ENCODE data around the gene KLHL17. TPM values are rescaled to one million over a fixed set of nuclear protein-coding genes. Genes with fewer than 3 reads are reported as not detected.

KLHL17 gene
- polyA plus RNA-seq, 1 donor, result 9.0 TPM

- DNase-seq, result no peak
Measured at GRCh38 chr1:950881-951280, 9.5 kb upstream of the KLHL17 start.

GRCh38 chr1:951364-951763 is 9.0 kb upstream of the KLHL17 start:
- no peak for DNase-seq

GRCh38 chr1:952201-952600 is 8.2 kb upstream of the KLHL17 start:
- no peak for DNase-seq

GRCh38 chr1:952603-953002 is 7.8 kb upstream of the KLHL17 start:
- DNase-seq, result no peak

DNA sequence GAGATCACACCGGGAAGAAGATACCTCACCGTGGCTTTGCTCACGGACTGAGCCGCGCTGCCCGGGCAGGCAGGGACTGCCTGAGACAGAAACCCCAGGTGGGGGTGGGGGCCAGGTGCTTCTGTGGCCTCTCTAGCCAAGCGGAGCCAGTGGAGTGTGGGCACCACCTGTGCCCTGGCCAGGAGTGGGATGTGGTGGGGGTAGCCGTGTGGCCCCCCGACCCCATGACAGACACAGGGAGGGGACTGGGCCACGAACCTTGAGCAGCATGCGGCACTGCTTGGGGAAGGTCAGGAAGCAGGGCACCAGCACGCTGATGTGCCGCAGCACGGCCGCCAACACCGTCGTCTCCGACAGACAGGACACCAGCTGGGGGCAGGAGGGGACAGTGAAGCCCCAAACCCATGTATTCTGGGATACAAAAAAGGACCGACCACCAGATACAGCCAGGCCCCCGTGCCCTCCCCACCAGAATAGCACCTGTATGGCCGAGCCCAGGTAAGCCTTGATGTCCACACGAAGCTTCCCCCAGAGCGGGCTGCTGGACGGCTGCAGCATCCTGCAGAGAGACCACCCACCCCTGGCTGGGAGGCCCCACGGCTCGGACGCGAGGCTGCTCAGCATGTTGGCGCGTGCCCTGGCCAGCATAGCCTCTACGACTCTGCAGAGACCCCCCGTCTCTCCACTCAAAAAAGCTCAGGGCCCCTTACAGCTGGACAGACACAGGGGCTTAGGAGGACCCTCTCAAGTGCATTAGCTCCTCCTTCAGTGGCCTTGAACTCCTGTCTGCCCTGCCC is 6.7 kb upstream of the KLHL17 start:
- DNase-seq, result no peak

DNA sequence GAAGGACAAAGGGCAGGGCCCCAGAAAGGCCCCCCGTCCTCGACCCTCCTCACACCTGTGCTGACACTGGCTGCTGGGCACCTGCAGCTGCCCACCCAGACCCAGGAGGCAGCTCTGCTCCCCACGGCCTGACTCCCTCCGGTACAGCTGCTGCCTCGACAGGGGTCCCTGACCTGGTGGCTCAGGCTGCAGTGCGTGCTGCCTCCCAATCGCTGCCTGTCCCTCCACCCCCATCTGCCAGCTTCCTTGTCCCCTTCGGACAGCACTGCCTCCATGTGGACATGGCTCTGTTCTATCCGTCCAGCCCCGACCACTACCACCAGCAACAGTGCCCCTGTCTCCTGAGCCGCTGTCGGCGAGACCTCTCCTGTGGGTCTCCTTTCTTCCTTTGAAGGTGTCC is 5.5 kb upstream of the KLHL17 start:
- DNase-seq, result no peak

GRCh38 chr1:955474-955873 is 4.9 kb upstream of the KLHL17 start:
- DNase-seq, result no peak

- no peak for DNase-seq
Measured at GRCh38 chr1:956636-957035, 3.7 kb upstream of the KLHL17 start.

GRCh38 chr1:958823-959730 is 1.3 kb upstream of the KLHL17 start, which contains the start of gene NOC2L:
Gene NOC2L (minus strand): TSS chr1:959256. CDS start chr1:959240, 16 bp downstream.
- DNase-seq, result peak; percentile 89

DNA sequence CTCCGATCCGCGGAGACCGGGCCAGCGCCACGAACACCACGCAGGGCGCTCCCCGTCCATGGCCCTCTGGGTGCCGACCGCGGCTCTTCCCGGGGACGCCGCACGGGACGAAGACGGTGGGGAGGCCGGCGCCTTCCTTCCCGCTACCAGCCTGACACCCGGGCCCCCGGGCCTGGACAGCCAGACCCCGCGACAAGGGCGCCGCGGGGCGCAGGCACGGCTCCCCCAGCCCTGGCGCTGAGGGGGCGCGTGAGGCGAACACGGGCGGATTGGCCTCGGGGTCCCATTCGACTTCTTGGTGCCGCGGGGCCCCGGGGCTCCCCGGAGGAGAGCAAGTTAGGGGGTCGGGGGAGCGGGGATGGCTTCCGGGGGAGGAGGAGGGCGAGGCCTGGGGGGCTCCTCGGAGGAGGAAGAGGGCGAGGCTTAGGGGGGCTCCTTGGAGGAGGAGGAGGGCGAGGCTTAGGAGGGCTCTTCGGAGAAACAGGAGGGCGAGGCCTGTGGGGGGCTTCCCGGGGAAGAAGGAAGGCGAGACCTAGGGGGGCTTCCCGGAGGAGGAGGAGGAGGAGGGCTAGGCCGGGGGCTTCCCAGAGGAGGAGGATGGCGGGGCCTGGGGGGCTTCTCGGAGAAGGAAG is 537 bp upstream of the KLHL17 start:
- no peak for DNase-seq

- DNase-seq, result no peak
Measured at GRCh38 chr1:961132-961669, 817 bp downstream of the KLHL17 start.

- DNase-seq, result no peak
Measured at GRCh38 chr1:962381-963300, 2.3 kb downstream of the KLHL17 start.

- DNase-seq, result no peak
Measured at GRCh38 chr1:963301-963651, 2.9 kb downstream of the KLHL17 start.

DNA sequence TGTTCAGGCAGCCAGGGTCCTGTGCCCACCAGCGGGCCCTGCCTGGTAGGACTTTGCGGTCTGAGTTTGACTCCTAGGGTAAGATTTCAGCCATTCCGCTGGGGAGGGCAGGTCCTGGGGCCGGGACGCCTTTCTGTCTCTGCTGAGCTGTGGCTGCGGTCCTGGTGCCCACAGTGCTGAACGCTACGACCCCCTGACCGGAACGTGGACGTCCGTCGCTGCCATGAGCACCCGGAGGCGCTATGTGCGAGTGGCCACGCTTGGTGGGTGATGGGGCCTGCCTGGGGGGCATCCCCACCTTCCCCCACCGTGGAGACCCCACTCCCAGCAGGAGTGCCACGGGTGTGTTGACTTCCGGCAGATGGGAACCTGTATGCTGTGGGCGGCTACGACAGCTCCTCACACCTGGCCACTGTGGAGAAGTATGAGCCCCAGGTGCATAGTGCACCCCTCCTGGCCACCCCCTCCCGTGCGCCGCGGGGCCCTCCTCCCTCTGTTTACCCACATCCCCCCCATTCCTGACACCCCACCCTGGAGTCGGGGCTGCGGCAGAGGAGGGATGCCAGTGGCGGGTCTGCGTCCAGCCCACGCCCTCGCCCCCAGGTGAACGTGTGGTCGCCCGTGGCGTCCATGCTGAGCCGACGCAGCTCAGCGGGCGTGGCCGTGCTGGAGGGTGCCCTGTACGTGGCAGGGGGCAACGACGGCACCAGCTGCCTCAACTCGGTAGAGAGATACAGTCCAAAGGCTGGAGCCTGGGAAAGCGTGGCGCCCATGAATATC is 3.6 kb downstream of the KLHL17 start:
- DNase-seq, result no peak

DNA sequence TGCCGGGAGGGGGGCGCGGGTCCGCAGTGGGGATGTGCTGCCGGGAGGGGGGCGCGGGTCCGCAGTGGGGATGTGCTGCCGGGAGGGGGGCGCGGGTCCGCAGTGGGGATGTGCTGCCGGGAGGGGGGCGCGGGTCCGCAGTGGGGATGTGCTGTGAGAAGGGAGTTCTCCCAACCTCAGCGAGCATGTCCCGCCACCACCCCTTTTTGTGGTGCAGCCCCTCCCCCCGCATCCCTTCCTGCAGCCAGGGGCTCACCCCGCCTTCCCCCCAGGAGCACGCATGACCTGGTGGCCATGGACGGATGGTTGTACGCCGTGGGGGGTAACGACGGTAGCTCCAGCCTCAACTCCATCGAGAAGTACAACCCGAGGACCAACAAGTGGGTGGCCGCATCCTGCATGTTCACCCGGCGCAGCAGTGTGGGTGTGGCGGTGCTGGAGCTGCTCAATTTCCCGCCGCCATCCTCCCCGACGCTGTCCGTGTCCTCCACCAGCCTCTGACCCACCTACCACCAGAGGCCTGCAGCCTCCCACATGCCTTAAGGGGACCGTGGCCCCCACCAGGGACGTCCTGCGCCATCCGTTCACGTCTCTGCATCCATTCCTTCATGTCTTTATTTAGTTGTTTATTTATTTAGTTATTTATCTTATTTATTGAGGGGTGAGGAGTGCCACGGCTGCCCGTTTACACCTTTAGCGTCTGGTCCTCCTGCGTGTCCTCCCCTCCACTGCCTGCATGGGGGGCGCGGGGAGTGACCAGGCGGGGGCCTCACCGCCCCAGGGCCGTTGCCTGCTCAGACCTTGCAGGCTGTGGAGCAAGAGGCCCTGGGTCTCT is 4.5 kb downstream of the KLHL17 start:
- DNase-seq, result no peak

DNA sequence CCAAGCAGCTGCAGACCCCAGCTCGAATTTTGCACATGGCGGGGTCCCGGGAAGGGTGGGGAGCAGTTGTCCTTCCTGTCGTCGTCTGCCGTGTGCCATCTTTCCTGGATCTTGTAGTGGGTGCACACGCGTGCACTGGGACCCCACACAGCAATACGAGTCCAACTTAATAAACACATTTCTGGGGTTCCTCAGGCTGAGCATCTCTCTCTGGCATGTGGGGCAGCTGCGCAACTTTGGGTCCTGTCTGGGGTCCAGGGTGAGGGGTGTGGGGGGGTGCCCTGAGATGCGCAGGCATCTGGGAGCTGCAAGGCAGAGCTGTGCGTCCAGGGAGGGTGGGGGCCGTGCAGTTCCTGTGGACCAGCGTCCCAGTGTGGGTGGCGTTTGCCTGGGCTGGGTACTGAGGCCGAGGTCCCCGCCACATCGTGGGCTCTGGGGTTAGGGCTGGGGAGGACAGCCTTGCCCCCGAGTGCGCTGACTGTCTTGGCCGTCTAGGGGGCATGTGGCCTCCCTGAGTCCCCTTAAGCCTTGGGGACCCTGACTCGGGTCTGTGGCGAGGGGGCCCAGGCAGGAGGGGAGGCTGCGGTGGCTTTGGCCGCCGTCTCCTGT is 5.2 kb downstream of the KLHL17 start:
- no peak for DNase-seq

- no peak for DNase-seq
Measured at GRCh38 chr1:966135-966703, 5.8 kb downstream of the KLHL17 start, which contains the start of gene PLEKHN1. Gene PLEKHN1 (plus strand): TSS chr1:966482. CDS start chr1:966532, 50 bp downstream.

DNA sequence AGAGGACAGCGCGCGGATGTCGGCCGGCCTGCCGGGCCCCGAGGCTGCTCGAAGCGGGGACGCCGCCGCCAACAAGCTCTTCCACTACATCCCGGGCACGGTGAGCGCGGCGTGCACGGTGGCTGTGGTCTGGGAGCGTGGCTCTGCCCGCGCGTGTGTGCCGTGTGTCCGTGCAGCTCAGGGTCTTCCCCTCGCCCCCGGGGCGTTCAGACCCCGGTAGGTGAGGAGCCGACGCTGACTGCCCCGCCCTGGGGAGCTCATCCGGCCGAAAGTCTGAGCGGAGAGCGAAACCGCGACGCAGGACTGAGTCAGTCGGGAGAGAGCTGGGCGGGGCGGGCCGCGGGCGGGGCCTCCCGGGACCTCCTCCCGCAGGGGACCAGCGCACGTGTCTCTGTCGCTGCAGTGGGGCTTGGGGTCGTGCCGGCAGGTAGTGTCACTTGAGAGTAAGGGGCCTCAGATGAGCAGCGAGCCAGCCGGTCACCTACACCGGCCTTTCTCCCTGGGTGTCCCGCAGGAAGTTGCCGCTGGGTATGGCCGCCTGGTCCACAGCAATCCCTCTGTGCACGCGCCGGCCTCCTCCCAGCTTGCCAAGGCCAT is 6.4 kb downstream of the KLHL17 start:
- no peak for DNase-seq
